K562 (cell line): ENCODE measurements around the gene TMED6. TPM values are rescaled to one million over a fixed set of nuclear protein-coding genes. Genes with fewer than 3 reads are reported as not detected.
A peak's percentile ranks its signal among the peaks of the same experiment; 100 is the strongest.

Experiments used
- BACH1 ChIP-seq: fragments of 200-800 bp; sonication (Bioruptor generic); IDR thresholded peaks from 2 replicates; pipeline ENCODE4 v1.6.1; 2016; ENCODE audit warnings: missing genetic modification characterization, missing compliant biosample characterization
- CBX2 ChIP-seq: fragments of 200-600 bp; sonication (generic); IDR thresholded peaks from one replicate; pipeline ENCODE4 v1.6.1; 2012; ENCODE audit warnings: mild to moderate bottlenecking, low read length, inconsistent platforms; ENCODE audit not compliant: insufficient read depth, poor library complexity, severe bottlenecking
- CEBPB ChIP-seq: fragments of 450-650 bp; IDR thresholded peaks from 2 replicates; pipeline ENCODE4 v1.6.1; 2016; ENCODE audit warnings: missing genetic modification characterization, missing compliant biosample characterization
- CTBP1 ChIP-seq: fragments of 450-650 bp; IDR thresholded peaks from 2 replicates; pipeline ENCODE4 v1.6.1; 2016; ENCODE audit warnings: borderline replicate concordance
- ELF2 ChIP-seq: fragments of 250-450 bp; sonication (Bioruptor Pico); IDR thresholded peaks from 2 replicates; pipeline ENCODE4 v1.5.0; 2021; ENCODE audit warnings: mild to moderate bottlenecking
- KAT8 ChIP-seq: fragments of 450-650 bp; IDR thresholded peaks from 2 replicates; pipeline ENCODE4 v1.6.1; 2016; ENCODE audit warnings: low read depth, mild to moderate bottlenecking
- MAFF ChIP-seq: IDR thresholded peaks from 2 replicates; pipeline ENCODE4 v1.6.1; 2012; ENCODE audit warnings: low read length, improper control_type of control experiment
- NFXL1 ChIP-seq: fragments of 450-650 bp; formaldehyde crosslinking; IDR thresholded peaks from 2 replicates; pipeline ENCODE4 v1.4.0; 2021; ENCODE audit warnings: mild to moderate bottlenecking
- PCBP2 ChIP-seq: fragments of 200-400 bp; formaldehyde crosslinking; IDR thresholded peaks from 2 replicates; pipeline ENCODE4 v1.6.1; 2018; ENCODE audit warnings: low read length, low read depth, mild to moderate bottlenecking, moderate library complexity; ENCODE audit not compliant: poor library complexity, severe bottlenecking
- POLR2H ChIP-seq: IDR thresholded peaks from 2 replicates; pipeline ENCODE4 v1.6.1; 2016; ENCODE audit warnings: missing genetic modification characterization, low read depth, mild to moderate bottlenecking, control low read depth, missing compliant biosample characterization, moderate library complexity
- PTTG1 ChIP-seq: fragments of 450-650 bp; IDR thresholded peaks from 2 replicates; pipeline ENCODE4 v1.6.1; 2016; ENCODE audit warnings: low read depth, mild to moderate bottlenecking, missing genetic modification characterization, missing compliant biosample characterization
- RNF2 ChIP-seq: sonication (generic); IDR thresholded peaks from 2 replicates; pipeline ENCODE4 v1.6.1; 2016
- RUNX1 ChIP-seq: sonication (generic); IDR thresholded peaks from 2 replicates; pipeline ENCODE4 v1.6.1; 2016; ENCODE audit warnings: antibody characterized with exemption, low read depth
- SIN3A ChIP-seq, 2 experiments: fragments of 150-350 bp in 1 of 2; IDR thresholded peaks; 2 replicates each; pipeline ENCODE4 v1.6.1; 2011 to 2016; ENCODE audit warnings: borderline replicate concordance in 2 of 2, low read depth in 2 of 2, low read length in 2 of 2, mild to moderate bottlenecking in 2 of 2, moderate library complexity in 2 of 2; ENCODE audit not compliant: control insufficient read depth in 1 of 2
- SMARCA4 ChIP-seq: fragments of 450-650 bp; IDR thresholded peaks from 2 replicates; pipeline ENCODE4 v1.6.1; 2016
- SPI1 ChIP-seq: IDR thresholded peaks from 2 replicates; pipeline ENCODE4 v1.6.1; 2011; ENCODE audit warnings: low read depth, low read length, control low read depth, borderline replicate concordance
- TEAD1 ChIP-seq, 2 experiments: fragments of 450-650 bp in 1 of 2; sonication (generic) in 1 of 2; formaldehyde crosslinking; IDR thresholded peaks; 2 replicates each; pipeline versions ENCODE4 v1.4.0 to v1.8.0; 2020 to 2022; ENCODE audit warnings: mild to moderate bottlenecking in 2 of 2, missing genetic modification reagents in 1 of 2
- polyA plus RNA-seq, 8 experiments: library from polyadenylated mRNA; depleted of rRNA in 4 of 8; stranded (reverse) in 5 of 8; unstranded in 3 of 8; fragments of >200 nt; fragmentation: Nextera tagmentation in 2 of 8; fragmentation: Illumina TruSeq in 1 of 8; extraction: Ambion mirVana in 2 of 8; extraction: Trizol in 1 of 8; gene quantifications; 2 replicates each; pipeline versions ENCODE4 v1.2.1 to v1.2.3, GENCODE V29; 2011 to 2014; ENCODE audit warnings: inconsistent platforms in 1 of 8, missing spikeins in 1 of 8
- total RNA-seq, 7 experiments: library from RNA; depleted of rRNA in 6 of 7; stranded (reverse); fragments of >200 nt in 6 of 7; fragmentation: Illumina TruSeq in 2 of 7; extraction: Trizol in 2 of 7; gene quantifications; 2 replicates each; pipeline versions ENCODE4 v1.2.1 to v1.2.3, GENCODE V29; 2011 to 2021; ENCODE audit warnings: low replicate concordance in 1 of 7
- TF ChIP-seq, protein P1 (sequence below): fragments of 250-450 bp; sonication (Bioruptor Pico); IDR thresholded peaks from 2 replicates; pipeline ENCODE4 v1.8.0; 2021; ENCODE audit warnings: mild to moderate bottlenecking, moderate library complexity
- TF ChIP-seq, protein P2 (sequence below): fragments of 450-650 bp; IDR thresholded peaks from 2 replicates; pipeline ENCODE4 v1.6.1; 2016; ENCODE audit warnings: antibody characterized with exemption
- TF ChIP-seq, protein P3 (sequence below): fragments of 150-350 bp; IDR thresholded peaks from 2 replicates; pipeline ENCODE4 v1.6.1; 2014; ENCODE audit warnings: low read depth, mild to moderate bottlenecking, low read length, borderline replicate concordance
- TF ChIP-seq, protein P4 (sequence below): sonication (generic); formaldehyde crosslinking; IDR thresholded peaks from 2 replicates; pipeline ENCODE4 v1.9.0; 2022; ENCODE audit warnings: mild to moderate bottlenecking, missing genetic modification reagents

Gene TMED6
- total and polyA plus RNA-seq, 9 of the 15 experiments (the other 6 are each of a cell fraction or from before 2014, with no cell fraction given): 0.14 to 0.45 (median 0.25) TPM; not detected in 2

DNA sequence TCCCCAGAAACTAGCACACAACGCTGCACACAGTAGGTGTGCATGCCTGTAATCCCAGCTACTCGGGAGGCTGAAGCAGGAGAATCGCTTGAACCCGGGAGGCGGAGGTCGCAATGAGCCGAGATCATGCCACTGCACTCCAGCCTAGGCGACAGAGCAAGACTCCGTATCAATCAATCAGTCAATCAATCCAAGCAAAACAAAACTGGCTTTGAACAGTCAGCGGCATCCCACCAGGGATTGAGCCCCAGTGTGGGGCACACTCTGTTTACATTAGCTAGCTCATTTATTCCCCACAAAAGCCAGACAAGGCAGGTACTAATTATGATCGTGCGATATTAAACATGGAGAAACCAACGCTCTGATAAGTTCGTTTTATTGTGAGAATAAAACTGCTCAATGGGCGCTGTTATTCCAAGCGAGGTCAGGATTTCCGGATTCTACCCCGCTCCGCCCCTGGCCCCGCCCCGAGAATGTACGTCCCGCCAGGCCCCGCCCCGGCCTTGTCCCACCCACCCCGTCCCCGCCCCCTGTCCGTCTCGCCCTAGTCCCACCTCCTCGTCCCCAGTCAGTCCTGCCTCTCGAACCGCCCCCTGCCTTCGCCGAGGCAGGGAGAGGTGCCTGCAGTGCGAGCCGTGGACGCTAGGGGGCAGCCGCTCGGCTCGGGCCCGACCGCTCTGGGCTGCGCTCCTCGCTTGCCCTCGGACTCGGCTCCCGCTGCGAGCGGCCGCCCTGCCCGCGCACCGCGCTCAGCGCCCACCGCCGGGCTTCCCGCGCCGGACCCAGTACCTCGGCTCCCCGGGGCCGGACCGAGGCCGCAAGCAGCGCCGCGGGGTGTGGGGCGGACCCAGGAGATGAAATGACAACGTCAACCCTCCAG, 40.7 kb downstream of the TMED6 start, which contains the start of gene VPS4A (continued):
- TF ChIP-seq SPI1 (no peak), SIN3A (IDR thresholded peaks at IDR 0.05; ENCODE audit: borderline replicate concordance in 2 of 2, control insufficient read depth in 1 of 2, low read depth in 2 of 2, low read length in 2 of 2) (peak in 1 of 2 experiments; percentile 48; a peak in 2 of 4 replicates), RNF2 (no peak), NFXL1 (CRISPR knock-in tag) (no peak), CTBP1 (peak; percentile 93), PCBP2 (no peak), RUNX1 (no peak), TEAD1 (CRISPR knock-in tag; IDR thresholded peaks at IDR 0.05) (peak in 1 of 2 experiments; percentile 33; a peak in 1 of 4 replicates), SMARCA4 (no peak), CBX2 (no peak), POLR2H (peak; percentile 71), PTTG1 (tag) (no peak), CEBPB (tag) (no peak), BACH1 (tag) (no peak), ELF2 (CRISPR knock-in tag) (peak; percentile 20; the same call in 1 of the 2 replicates), KAT8 (no peak), MAFF (no peak)
- TF ChIP-seq, protein P1, sequence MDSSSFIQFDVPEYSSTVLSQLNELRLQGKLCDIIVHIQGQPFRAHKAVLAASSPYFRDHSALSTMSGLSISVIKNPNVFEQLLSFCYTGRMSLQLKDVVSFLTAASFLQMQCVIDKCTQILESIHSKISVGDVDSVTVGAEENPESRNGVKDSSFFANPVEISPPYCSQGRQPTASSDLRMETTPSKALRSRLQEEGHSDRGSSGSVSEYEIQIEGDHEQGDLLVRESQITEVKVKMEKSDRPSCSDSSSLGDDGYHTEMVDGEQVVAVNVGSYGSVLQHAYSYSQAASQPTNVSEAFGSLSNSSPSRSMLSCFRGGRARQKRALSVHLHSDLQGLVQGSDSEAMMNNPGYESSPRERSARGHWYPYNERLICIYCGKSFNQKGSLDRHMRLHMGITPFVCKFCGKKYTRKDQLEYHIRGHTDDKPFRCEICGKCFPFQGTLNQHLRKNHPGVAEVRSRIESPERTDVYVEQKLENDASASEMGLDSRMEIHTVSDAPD (CRISPR knock-in tag): no peak
- TF ChIP-seq, protein P2, sequence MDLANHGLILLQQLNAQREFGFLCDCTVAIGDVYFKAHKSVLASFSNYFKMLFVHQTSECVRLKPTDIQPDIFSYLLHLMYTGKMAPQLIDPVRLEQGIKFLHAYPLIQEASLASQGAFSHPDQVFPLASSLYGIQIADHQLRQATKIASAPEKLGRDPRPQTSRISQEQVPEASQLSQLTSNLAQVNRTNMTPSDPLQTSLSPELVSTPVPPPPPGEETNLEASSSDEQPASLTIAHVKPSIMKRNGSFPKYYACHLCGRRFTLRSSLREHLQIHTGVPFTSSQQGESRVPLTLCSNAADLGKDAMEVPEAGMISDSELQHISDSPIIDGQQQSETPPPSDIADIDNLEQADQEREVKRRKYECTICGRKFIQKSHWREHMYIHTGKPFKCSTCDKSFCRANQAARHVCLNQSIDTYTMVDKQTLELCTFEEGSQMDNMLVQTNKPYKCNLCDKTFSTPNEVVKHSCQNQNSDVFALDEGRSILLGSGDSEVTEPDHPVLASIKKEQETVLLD: no peak
- TF ChIP-seq, protein P3, sequence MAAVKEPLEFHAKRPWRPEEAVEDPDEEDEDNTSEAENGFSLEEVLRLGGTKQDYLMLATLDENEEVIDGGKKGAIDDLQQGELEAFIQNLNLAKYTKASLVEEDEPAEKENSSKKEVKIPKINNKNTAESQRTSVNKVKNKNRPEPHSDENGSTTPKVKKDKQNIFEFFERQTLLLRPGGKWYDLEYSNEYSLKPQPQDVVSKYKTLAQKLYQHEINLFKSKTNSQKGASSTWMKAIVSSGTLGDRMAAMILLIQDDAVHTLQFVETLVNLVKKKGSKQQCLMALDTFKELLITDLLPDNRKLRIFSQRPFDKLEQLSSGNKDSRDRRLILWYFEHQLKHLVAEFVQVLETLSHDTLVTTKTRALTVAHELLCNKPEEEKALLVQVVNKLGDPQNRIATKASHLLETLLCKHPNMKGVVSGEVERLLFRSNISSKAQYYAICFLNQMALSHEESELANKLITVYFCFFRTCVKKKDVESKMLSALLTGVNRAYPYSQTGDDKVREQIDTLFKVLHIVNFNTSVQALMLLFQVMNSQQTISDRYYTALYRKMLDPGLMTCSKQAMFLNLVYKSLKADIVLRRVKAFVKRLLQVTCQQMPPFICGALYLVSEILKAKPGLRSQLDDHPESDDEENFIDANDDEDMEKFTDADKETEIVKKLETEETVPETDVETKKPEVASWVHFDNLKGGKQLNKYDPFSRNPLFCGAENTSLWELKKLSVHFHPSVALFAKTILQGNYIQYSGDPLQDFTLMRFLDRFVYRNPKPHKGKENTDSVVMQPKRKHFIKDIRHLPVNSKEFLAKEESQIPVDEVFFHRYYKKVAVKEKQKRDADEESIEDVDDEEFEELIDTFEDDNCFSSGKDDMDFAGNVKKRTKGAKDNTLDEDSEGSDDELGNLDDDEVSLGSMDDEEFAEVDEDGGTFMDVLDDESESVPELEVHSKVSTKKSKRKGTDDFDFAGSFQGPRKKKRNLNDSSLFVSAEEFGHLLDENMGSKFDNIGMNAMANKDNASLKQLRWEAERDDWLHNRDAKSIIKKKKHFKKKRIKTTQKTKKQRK: no peak
- TF ChIP-seq, protein P4, sequence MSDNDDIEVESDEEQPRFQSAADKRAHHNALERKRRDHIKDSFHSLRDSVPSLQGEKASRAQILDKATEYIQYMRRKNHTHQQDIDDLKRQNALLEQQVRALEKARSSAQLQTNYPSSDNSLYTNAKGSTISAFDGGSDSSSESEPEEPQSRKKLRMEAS (CRISPR knock-in tag): peak; percentile 5; the same call in 1 of the 2 replicates
